GM12878 (cell line): ENCODE measurements around the gene ZDHHC22. TPM values are rescaled to one million over a fixed set of nuclear protein-coding genes. Genes with fewer than 3 reads are reported as not detected.

Experiments
- E2F8 ChIP-seq: fragments of 450-650 bp; IDR thresholded peaks from 2 replicates; pipeline ENCODE4 v1.6.1; 2018; ENCODE audit warnings: mild to moderate bottlenecking, low read depth, moderate library complexity; ENCODE audit not compliant: partially characterized antibody
- ELK1 ChIP-seq: IDR thresholded peaks from 2 replicates; pipeline ENCODE4 v1.6.1; 2012; ENCODE audit warnings: low read depth, low read length, improper control_type of control experiment
- HSF1 ChIP-seq: fragments of 150-350 bp; IDR thresholded peaks from 2 replicates; pipeline ENCODE4 v1.6.1; 2014; ENCODE audit warnings: mild to moderate bottlenecking, low read depth, low read length
- JUND ChIP-seq: IDR thresholded peaks from 2 replicates; pipeline ENCODE4 v1.6.1; 2012; ENCODE audit warnings: low read depth, mild to moderate bottlenecking, low read length, improper control_type of control experiment, moderate library complexity
- SIX5 ChIP-seq: IDR thresholded peaks from 2 replicates; pipeline ENCODE4 v1.6.1; 2011; ENCODE audit warnings: mild to moderate bottlenecking, low read depth, low read length, moderate library complexity; ENCODE audit not compliant: severe bottlenecking
- SP1 ChIP-seq: IDR thresholded peaks from one replicate; pipeline ENCODE4 v1.6.1; 2011; ENCODE audit warnings: low read depth, low read length
- polyA plus RNA-seq, 11 experiments: library from polyadenylated mRNA; depleted of rRNA in 4 of 11; unstranded in 6 of 11; stranded (reverse) in 5 of 11; fragments of >200 nt; fragmentation: Nextera tagmentation in 4 of 11; fragmentation: Illumina TruSeq in 1 of 11; extraction: Ambion mirVana in 4 of 11; extraction: Trizol in 1 of 11; gene quantifications; 1 replicate in 1 of 11; 2 replicates in 10 of 11; pipeline versions ENCODE4 v1.2.1 to v1.2.3, GENCODE V29; 2011 to 2016; ENCODE audit warnings: inconsistent platforms in 2 of 11, missing spikeins in 2 of 11, low read depth in 1 of 11
- total RNA-seq, 4 experiments: library from RNA; depleted of rRNA in 3 of 4; stranded (reverse); fragments of >200 nt in 3 of 4; fragmentation: Illumina TruSeq in 1 of 4; extraction: Trizol in 1 of 4; gene quantifications; 2 replicates each; pipeline versions ENCODE4 v1.2.1 to v1.2.3, GENCODE V29; 2013 to 2021

ZDHHC22 gene
- total and polyA plus RNA-seq, 10 of the 15 experiments (the other 5 are each of a cell fraction or from before 2014, with no cell fraction given), result 0.06 TPM; not detected in 9

GRCh38 chr14:77120771-77121743, 20.5 kb downstream of the ZDHHC22 start (continued):
- TF ChIP-seq JUND (no peak), HSF1 (no peak), SP1 (peak; percentile 75), E2F8 (peak; percentile 55), SIX5 (no peak), ELK1 (no peak)
